Effector memory CD4-positive, alpha-beta T cell (primary cell): ENCODE results near the gene RPL14.

Experiments
- DNase-seq, 3 donors: peaks; one replicate each; pipeline ENCODE4 v3.0.0-alpha.2; 2020
- H3K27ac ChIP-seq: 2 replicates; pipeline ENCODE4 v1.7.0; 2013; ENCODE audit warnings: mild to moderate bottlenecking, low read length, moderate library complexity; ENCODE audit not compliant: insufficient read depth, poor library complexity, severe bottlenecking
- H3K27me3 ChIP-seq: replicated peaks from 2 replicates; pipeline ENCODE4 v1.7.0; 2013; ENCODE audit warnings: mild to moderate bottlenecking, low read length; ENCODE audit not compliant: insufficient read depth, control insufficient read depth, poor library complexity, severe bottlenecking
- H3K36me3 ChIP-seq: 2 replicates; pipeline ENCODE4 v1.7.0; 2013; ENCODE audit warnings: mild to moderate bottlenecking, low read length, moderate library complexity; ENCODE audit not compliant: control insufficient read depth, insufficient read depth
- H3K4me1 ChIP-seq: 2 replicates; pipeline ENCODE4 v1.7.0; 2013; ENCODE audit warnings: low read length, mild to moderate bottlenecking; ENCODE audit not compliant: control insufficient read depth, insufficient read depth, poor library complexity, severe bottlenecking
- H3K4me3 ChIP-seq: 2 replicates; pipeline ENCODE4 v1.7.0; 2013; ENCODE audit warnings: low read length, low read depth, mild to moderate bottlenecking; ENCODE audit not compliant: insufficient read depth, poor library complexity, severe bottlenecking
- H3K9me3 ChIP-seq: 2 replicates; pipeline ENCODE4 v1.7.0; 2013; ENCODE audit warnings: mild to moderate bottlenecking, low read length, moderate library complexity; ENCODE audit not compliant: control insufficient read depth

RPL14 gene

GRCh38 chr3:40516201-40516600, 59.1 kb downstream of the RPL14 start:
- Histone ChIP-seq H3K9me3 (no peaks in the 10 kb centered on the region), H3K27ac (no peak overlapping the region), H3K27me3 (no peaks in the 10 kb centered on the region), H3K4me1 (no peaks in the 10 kb centered on the region), H3K4me3 (no peak overlapping the region), H3K36me3 (no peaks in the 10 kb centered on the region)
- no peak for DNase-seq

- DNase-seq, result no peak
- no peak overlapping the region for H3K27ac ChIP-seq
- H3K36me3 ChIP-seq, result no peaks in the 10 kb centered on the region
- H3K4me3 ChIP-seq, result no peak overlapping the region
- no peaks in the 10 kb centered on the region for H3K27me3 ChIP-seq
- no peaks in the 10 kb centered on the region for H3K4me1 ChIP-seq
- no peaks in the 10 kb centered on the region for H3K9me3 ChIP-seq
These were observed 60.9 kb downstream of the RPL14 start for GRCh38 chr3:40518067-40518466.
